Smooth muscle cell (in vitro differentiated cells): Measurements from ENCODE around the gene DHX35. TPM values are rescaled to one million over a fixed set of nuclear protein-coding genes. Genes with fewer than 3 reads are reported as not detected.

Experiments
- DNase-seq: peaks from one replicate; lab custom pipeline; 2025; ENCODE audit not compliant: unreplicated experiment; lab: John Stamatoyannopoulos, UW
- H2AFZ ChIP-seq: fragments of 200-600 bp; sonication (generic); 2 replicates; pipeline ENCODE4 v1.6.0; 2016; ENCODE audit warnings: antibody characterized with exemption, low read depth, mild to moderate bottlenecking
- H3F3A ChIP-seq: fragments of 200-600 bp; sonication (generic); 2 replicates; pipeline ENCODE4 v1.6.0; 2017; ENCODE audit warnings: antibody characterized with exemption, low read depth
- H3K27ac ChIP-seq: fragments of 200-600 bp; sonication (generic); 2 replicates; pipeline ENCODE4 v1.5.1; 2016; ENCODE audit warnings: low read depth, mild to moderate bottlenecking
- H3K27me3 ChIP-seq: fragments of 200-600 bp; sonication (generic); 2 replicates; pipeline ENCODE4 v1.6.1; 2016; ENCODE audit warnings: low read depth, mild to moderate bottlenecking
- H3K36me3 ChIP-seq: fragments of 200-600 bp; sonication (generic); 2 replicates; pipeline ENCODE4 v1.5.1; 2016; ENCODE audit warnings: low read depth
- H3K4me1 ChIP-seq: fragments of 200-600 bp; sonication (generic); 2 replicates; pipeline ENCODE4 v1.5.1; 2016; ENCODE audit warnings: low read depth
- H3K4me2 ChIP-seq: fragments of 200-600 bp; sonication (generic); 2 replicates; pipeline ENCODE4 v1.6.0; 2016; ENCODE audit warnings: mild to moderate bottlenecking
- H3K4me3 ChIP-seq: fragments of 200-600 bp; sonication (generic); 2 replicates; pipeline ENCODE4 v1.5.1; 2016; ENCODE audit warnings: mild to moderate bottlenecking
- H3K79me2 ChIP-seq: fragments of 200-600 bp; sonication (generic); 2 replicates; pipeline ENCODE4 v1.6.0; 2016; ENCODE audit warnings: low read depth, mild to moderate bottlenecking
- H3K9ac ChIP-seq: fragments of 200-600 bp; sonication (generic); 2 replicates; pipeline ENCODE4 v1.6.0; 2016; ENCODE audit warnings: low read depth
- H3K9me3 ChIP-seq: fragments of 200-600 bp; sonication (generic); replicated peaks from 2 replicates; pipeline ENCODE4 v1.5.1; 2016; ENCODE audit warnings: low read depth
- H4K20me1 ChIP-seq: fragments of 200-600 bp; sonication (generic); 2 replicates; pipeline ENCODE4 v1.6.0; 2016; ENCODE audit warnings: low read depth
- WGBS: methylation state at CpG from one replicate; pipeline ENCODE4 v1.1.7; 2016; ENCODE audit warnings: low lambda C conversion rate; 5-methylcytosine and 5-hydroxymethylcytosine counted together
- polyA plus RNA-seq: library from polyadenylated mRNA; unstranded; fragments of >200 nt; fragmentation: Nextera tagmentation; extraction: Ambion mirVana; gene quantifications from 2 replicates; pipeline ENCODE4 v1.2.1, GENCODE V29; 2016
- total RNA-seq: library from RNA; depleted of rRNA; stranded (reverse); fragments of >200 nt; gene quantifications from 2 replicates; pipeline ENCODE4 v1.2.3, GENCODE V29; 2014
- TF ChIP-seq, protein P1 (sequence below): fragments of 200-600 bp; sonication (generic); IDR thresholded peaks from 2 replicates; pipeline ENCODE4 v1.5.1; 2017; ENCODE audit warnings: borderline replicate concordance, mild to moderate bottlenecking, antibody characterized with exemption; ENCODE audit not compliant: insufficient read depth, poor library complexity, severe bottlenecking

Gene DHX35
- total and polyA plus RNA-seq, 2 experiments from 2014 or later, result 4.5 to 9.5 TPM

GRCh38 chr20:38999217-38999616, 37.1 kb downstream of the DHX35 start:
- no peaks in the 10 kb centered on the region for H3K4me1 ChIP-seq
- DNase-seq, result no peak
- no peaks in the 10 kb centered on the region for H3K79me2 ChIP-seq
- H3K9ac ChIP-seq, result no peak overlapping the region
- no peak overlapping the region for H3K27ac ChIP-seq
- no peak overlapping the region for H3K4me2 ChIP-seq
- H3K9me3 ChIP-seq, result no peaks in the 10 kb centered on the region
- no peak overlapping the region for H3K4me3 ChIP-seq
- no peaks in the 10 kb centered on the region for H3F3A ChIP-seq
- no peaks in the 10 kb centered on the region for H3K27me3 ChIP-seq
- TF ChIP-seq, protein P1, sequence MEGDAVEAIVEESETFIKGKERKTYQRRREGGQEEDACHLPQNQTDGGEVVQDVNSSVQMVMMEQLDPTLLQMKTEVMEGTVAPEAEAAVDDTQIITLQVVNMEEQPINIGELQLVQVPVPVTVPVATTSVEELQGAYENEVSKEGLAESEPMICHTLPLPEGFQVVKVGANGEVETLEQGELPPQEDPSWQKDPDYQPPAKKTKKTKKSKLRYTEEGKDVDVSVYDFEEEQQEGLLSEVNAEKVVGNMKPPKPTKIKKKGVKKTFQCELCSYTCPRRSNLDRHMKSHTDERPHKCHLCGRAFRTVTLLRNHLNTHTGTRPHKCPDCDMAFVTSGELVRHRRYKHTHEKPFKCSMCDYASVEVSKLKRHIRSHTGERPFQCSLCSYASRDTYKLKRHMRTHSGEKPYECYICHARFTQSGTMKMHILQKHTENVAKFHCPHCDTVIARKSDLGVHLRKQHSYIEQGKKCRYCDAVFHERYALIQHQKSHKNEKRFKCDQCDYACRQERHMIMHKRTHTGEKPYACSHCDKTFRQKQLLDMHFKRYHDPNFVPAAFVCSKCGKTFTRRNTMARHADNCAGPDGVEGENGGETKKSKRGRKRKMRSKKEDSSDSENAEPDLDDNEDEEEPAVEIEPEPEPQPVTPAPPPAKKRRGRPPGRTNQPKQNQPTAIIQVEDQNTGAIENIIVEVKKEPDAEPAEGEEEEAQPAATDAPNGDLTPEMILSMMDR, result no peak
- no peak overlapping the region for H2AFZ ChIP-seq
- H4K20me1 ChIP-seq, result no peaks in the 10 kb centered on the region
- WGBS, result 84% methylated on average over 3 of the region's 3 CpGs
- no peaks in the 10 kb centered on the region for H3K36me3 ChIP-seq

DNA sequence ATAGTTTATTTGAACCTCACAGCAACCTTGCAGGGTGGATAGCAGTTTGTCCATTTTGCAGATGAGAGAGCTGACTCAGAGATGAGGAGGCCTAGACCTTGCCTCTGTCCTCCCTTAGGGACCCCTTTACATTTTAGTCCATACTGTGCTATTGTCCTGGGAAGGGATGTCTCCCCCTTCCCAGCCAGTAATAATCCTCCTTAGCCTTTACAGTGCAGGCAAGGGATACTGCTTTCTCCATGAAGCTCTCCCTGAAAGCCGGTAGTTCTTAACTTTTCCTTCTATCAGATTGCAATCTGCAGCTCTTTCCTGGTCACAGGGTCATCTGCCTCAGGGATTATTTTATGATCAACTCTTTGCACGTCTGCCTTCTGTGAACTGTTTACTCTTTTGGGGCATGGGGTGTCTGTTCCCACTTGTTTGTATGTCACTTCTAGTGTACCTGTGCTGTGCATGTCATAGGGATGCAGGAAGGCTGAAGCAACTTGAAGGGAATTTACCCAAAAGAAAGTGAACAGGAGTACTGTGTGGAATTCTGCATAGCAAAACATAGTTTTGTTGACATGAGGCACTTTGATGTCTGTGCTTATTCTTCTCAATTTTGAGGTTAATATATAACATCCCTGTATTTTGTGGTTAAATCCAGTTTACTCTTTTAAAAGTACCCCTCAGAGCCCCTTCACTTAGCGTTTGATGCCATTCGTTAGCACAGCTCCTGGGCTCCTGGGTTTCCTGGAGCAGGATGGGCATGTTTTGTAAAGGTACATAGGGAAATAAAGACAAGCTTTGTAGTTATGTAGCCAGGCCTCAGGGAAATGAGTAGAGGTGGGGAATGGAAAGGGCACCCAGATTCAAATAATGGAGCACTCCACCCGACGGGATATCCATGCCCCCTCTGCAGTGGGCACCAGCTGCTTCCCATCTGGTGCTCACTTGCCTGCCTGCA, 38.1 kb downstream of the DHX35 start:
- Histone ChIP-seq H3K27ac (no peak overlapping the region), H3K4me2 (no peak overlapping the region), H3K4me1 (no peaks in the 10 kb centered on the region), H3K4me3 (no peak overlapping the region), H3K79me2 (no peaks in the 10 kb centered on the region), H3K36me3 (no peaks in the 10 kb centered on the region), H3K9me3 (no peaks in the 10 kb centered on the region), H4K20me1 (no peaks in the 10 kb centered on the region), H2AFZ (no peak overlapping the region), H3K9ac (no peak overlapping the region), H3F3A (no peaks in the 10 kb centered on the region), H3K27me3 (no peaks in the 10 kb centered on the region)
- no peak for DNase-seq
- TF ChIP-seq, protein P1, result no peak
- WGBS, result 91% methylated on average over 6 of the region's 6 CpGs

DNA sequence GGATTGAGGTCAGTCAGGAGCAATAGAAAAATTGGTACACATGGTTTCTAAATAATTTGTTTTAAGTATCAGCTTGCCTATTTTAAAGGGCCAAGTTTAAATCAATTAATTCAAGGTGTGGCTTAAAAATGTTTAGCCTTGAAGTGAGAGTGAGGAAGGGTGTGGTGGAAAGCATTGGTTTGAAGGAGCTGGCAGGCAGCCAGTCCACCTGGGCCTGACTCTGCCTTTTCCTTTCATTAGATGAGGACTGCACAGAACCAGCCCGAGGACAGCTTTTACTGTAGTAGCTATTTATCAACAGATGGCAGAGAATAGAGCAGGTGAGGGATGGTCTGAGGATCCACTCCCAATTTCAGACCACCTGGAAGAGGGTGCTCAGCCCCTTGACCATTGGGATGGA, 42.4 kb downstream of the DHX35 start:
- 80% methylated on average over 1 of the region's 1 CpG for WGBS
- no peaks in the 10 kb centered on the region for H3K9me3 ChIP-seq
- TF ChIP-seq, protein P1, result no peak
- H3K79me2 ChIP-seq, result no peaks in the 10 kb centered on the region
- no peak overlapping the region for H3K4me3 ChIP-seq
- H3K27me3 ChIP-seq, result no peaks in the 10 kb centered on the region
- no peaks in the 10 kb centered on the region for H3F3A ChIP-seq
- DNase-seq, result no peak
- H3K4me2 ChIP-seq, result no peak overlapping the region
- H3K4me1 ChIP-seq, result no peaks in the 10 kb centered on the region
- no peak overlapping the region for H3K27ac ChIP-seq
- no peak overlapping the region for H3K9ac ChIP-seq
- H2AFZ ChIP-seq, result no peak overlapping the region
- H4K20me1 ChIP-seq, result no peaks in the 10 kb centered on the region
- H3K36me3 ChIP-seq, result peaks cover 12% of the 10 kb centered on the region
